Coronary artery (tissue), 2 donors: ENCODE measurements around the gene MDH1.

Source experiments
- DNase-seq: peaks from one replicate; pipeline ENCODE4 v3.0.0-alpha.2; 2017; ENCODE audit warnings: low spot score
- H3K27ac ChIP-seq, 2 donors: fragments of 200-600 bp; sonication (generic); one replicate each; pipeline ENCODE4 v1.5.1; 2016 to 2019
- H3K4me3 ChIP-seq: fragments of 200-600 bp; sonication (generic); 2 replicates; pipeline ENCODE4 v1.5.1; 2016; ENCODE audit warnings: mild to moderate bottlenecking, moderate library complexity
- CTCF ChIP-seq: fragments of 200-600 bp; sonication (generic); IDR thresholded peaks from one replicate; pipeline ENCODE4 v1.5.1; 2019; ENCODE audit warnings: antibody characterized with exemption

The MDH1 gene

DNA sequence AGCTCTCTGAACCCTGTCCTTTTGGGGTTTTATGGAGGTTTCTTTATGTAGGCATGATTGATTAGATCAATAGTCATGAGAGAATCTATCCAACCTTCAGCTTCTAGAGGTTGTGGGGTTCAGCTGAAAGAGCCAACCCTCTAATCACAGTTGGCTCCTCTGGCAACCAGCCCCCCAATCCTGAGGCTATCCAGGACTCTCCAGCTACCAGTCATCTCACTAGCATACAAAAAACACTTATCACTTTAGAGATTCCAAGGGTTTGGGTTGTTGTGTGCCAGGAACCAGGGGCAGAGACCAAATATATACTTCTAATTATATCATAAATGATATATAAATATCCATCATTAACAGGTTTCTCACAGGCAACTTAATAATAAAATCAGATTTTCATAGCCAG, 12.2 kb upstream of the MDH1 start:
- TF ChIP-seq CTCF: no peak
- H3K27ac ChIP-seq: no peak overlapping the region
- no peak overlapping the region for H3K4me3 ChIP-seq
- no peak for DNase-seq

- no peak overlapping the region for H3K27ac ChIP-seq
- DNase-seq: no peak
- no peak overlapping the region for H3K4me3 ChIP-seq
- TF ChIP-seq CTCF: no peak
These were observed 10.0 kb upstream of the MDH1 start for GRCh38 chr2:63578767-63579166.

- DNase-seq: no peak
- Histone ChIP-seq H3K27ac (peak overlapping the region; percentile 41 to 64), H3K4me3 (peak overlapping the region; percentile 5)
- no peak for TF ChIP-seq CTCF
These were observed 8.0 kb upstream of the MDH1 start for GRCh38 chr2:63580651-63581297.

- H3K27ac ChIP-seq: peak overlapping the region; percentile 41 to 64
- TF ChIP-seq CTCF: no peak
- peak; percentile 72 for DNase-seq
- peak overlapping the region; percentile 5 for H3K4me3 ChIP-seq
These were observed 7.3 kb upstream of the MDH1 start for GRCh38 chr2:63581298-63581961.

- no peak for DNase-seq
- no peak for TF ChIP-seq CTCF
- no peak overlapping the region for H3K4me3 ChIP-seq
- H3K27ac ChIP-seq: no peak overlapping the region
These were observed 5.9 kb upstream of the MDH1 start for GRCh38 chr2:63582873-63583272.

DNA sequence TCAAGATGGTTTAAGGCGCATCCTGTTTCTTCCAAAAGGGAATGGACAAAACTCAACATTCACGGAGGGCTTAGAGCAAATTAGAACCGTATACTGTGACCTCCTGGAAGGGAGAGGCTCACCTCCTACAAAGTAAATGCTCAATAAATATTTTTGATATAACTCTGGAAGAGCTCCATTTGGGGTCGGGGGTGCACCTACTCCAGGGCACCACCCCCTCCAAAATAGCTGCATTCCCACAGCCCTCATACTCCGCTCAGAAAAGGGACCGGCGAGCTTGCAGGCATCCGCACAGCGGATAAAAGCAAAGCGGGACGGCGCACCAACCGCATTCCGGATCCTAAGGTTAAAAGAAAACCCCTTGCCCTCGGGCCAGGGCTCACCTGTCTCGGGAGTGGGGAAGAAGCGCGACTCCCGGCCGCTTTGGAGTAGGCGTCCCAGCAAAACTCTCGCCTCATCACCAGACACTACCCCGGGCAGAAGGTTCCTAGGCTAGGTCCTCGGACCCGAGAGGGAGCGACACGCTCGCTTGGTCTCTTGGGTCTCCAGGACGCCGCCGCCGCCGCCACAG, 864 bp upstream of the MDH1 start:
- TF ChIP-seq CTCF: no peak
- no peak for DNase-seq

More for the DNA sequence above, 864 bp upstream of the MDH1 start:
- peak overlapping the region; percentile 80 for H3K4me3 ChIP-seq
- H3K27ac ChIP-seq: peak overlapping the region; percentile 86 to 92
